Tibial nerve (tissue), 4 donors: Measurements from ENCODE around the gene LINGO4. TPM values are rescaled to one million over a fixed set of nuclear protein-coding genes. Genes with fewer than 3 reads are reported as not detected.

Experiments
- DNase-seq, 2 donors: peaks; one replicate each; pipeline ENCODE4 v3.0.0-alpha.2; 2019; ENCODE audit warnings: low spot score in 2 of 2
- H3K27ac ChIP-seq, 4 donors: fragments of 200-600 bp; sonication (generic) in 3 of 4; one replicate each; pipeline ENCODE4 v1.5.1; 2017 to 2019; ENCODE audit warnings: mild to moderate bottlenecking in 1 of 4
- H3K27me3 ChIP-seq, 2 donors: fragments of 200-600 bp; sonication (generic) in 1 of 2; one replicate each; pipeline versions ENCODE4 v1.5.1 to v1.6.0; 2017 to 2019
- H3K36me3 ChIP-seq, 3 donors: fragments of 200-600 bp; sonication (generic); one replicate each; pipeline ENCODE4 v1.5.1; 2018 to 2019
- H3K4me1 ChIP-seq, 4 donors: fragments of 200-600 bp; sonication (generic) in 3 of 4; one replicate each; pipeline ENCODE4 v1.5.1; 2017 to 2019
- H3K4me3 ChIP-seq, 4 donors: fragments of 200-600 bp; sonication (generic) in 3 of 4; one replicate each; pipeline ENCODE4 v1.5.1; 2017 to 2019; ENCODE audit warnings: mild to moderate bottlenecking in 1 of 4, moderate library complexity in 1 of 4
- H3K9me3 ChIP-seq, 4 donors: fragments of 200-600 bp; sonication (generic) in 3 of 4; one replicate each; pipeline ENCODE4 v1.5.1; 2017 to 2019
- CTCF ChIP-seq, 5 experiments: fragments of 200-600 bp in 3 of 5; fragments of 450-650 bp in 2 of 5; sonication (generic) in 3 of 5; IDR thresholded peaks; one replicate each; pipeline ENCODE4 v1.5.1; 2016 to 2019; ENCODE audit warnings: antibody characterized with exemption in 5 of 5, mild to moderate bottlenecking in 3 of 5, moderate library complexity in 2 of 5
- EP300 ChIP-seq, 2 donors: sonication (generic); formaldehyde crosslinking; IDR thresholded peaks; one replicate each; pipeline ENCODE4 v1.6.1; 2017; ENCODE audit warnings: antibody characterized with exemption in 2 of 2, mild to moderate bottlenecking in 1 of 2
- POLR2A ChIP-seq, 2 donors: fragments of 450-650 bp; IDR thresholded peaks; one replicate each; pipeline ENCODE4 v1.6.1; 2017; ENCODE audit warnings: antibody characterized with exemption in 2 of 2, mild to moderate bottlenecking in 2 of 2, moderate library complexity in 2 of 2
- WGBS, 2 donors: methylation state at CpG; one replicate each; pipeline ENCODE4 v1.1.5; 2018; 5-methylcytosine and 5-hydroxymethylcytosine counted together
- total RNA-seq, 4 donors: library from RNA; depleted of rRNA; stranded (reverse); fragments of >200 nt; gene quantifications; one replicate each; pipeline ENCODE4 v1.1.0, GENCODE V29; 2016

The LINGO4 gene
- total RNA-seq, 4 donors from 2014 or later = not detected

- TF ChIP-seq EP300 (IDR thresholded peaks at IDR 0.05) = no peak
- no peak for TF ChIP-seq CTCF (IDR thresholded peaks at IDR 0.05)
- TF ChIP-seq POLR2A (IDR thresholded peaks at IDR 0.05) = no peak
- DNase-seq = no peak
- Histone ChIP-seq H3K27me3 (no peaks in the 10 kb centered on the region), H3K4me1 (peaks cover 0 to 18% (median 0%) of the 10 kb centered on the region in 4 donors), H3K9me3 (no peaks in the 10 kb centered on the region), H3K36me3 (no peaks in the 10 kb centered on the region), H3K4me3 (no peak overlapping the region), H3K27ac (no peak overlapping the region)
- 38 to 54% methylated on average over 4 of the region's 4 CpGs for WGBS, 2 donors
Measured at GRCh38 chr1:151829352-151830046, 24.3 kb upstream of the LINGO4 start.

GRCh38 chr1:151828921-151829320 is 23.7 kb upstream of the LINGO4 start:
- DNase-seq = no peak
- 3 to 8% methylated on average over 11 to 12 of the region's 12 CpGs for WGBS, 2 donors
- Histone ChIP-seq H3K4me3 (no peak overlapping the region), H3K9me3 (no peaks in the 10 kb centered on the region), H3K27me3 (no peaks in the 10 kb centered on the region), H3K4me1 (peaks cover 0 to 18% (median 0%) of the 10 kb centered on the region in 4 donors), H3K27ac (no peak overlapping the region), H3K36me3 (no peaks in the 10 kb centered on the region)
- no peak for TF ChIP-seq EP300 (IDR thresholded peaks at IDR 0.05)
- TF ChIP-seq POLR2A (IDR thresholded peaks at IDR 0.05) = no peak
- no peak for TF ChIP-seq CTCF (IDR thresholded peaks at IDR 0.05)

- H3K27ac ChIP-seq = no peak overlapping the region
- H3K27me3 ChIP-seq = no peaks in the 10 kb centered on the region
- 43 to 49% methylated on average over 9 of the region's 9 CpGs for WGBS, 2 donors
- no peaks in the 10 kb centered on the region for H3K36me3 ChIP-seq
- TF ChIP-seq CTCF (IDR thresholded peaks at IDR 0.05) (no peak), POLR2A (IDR thresholded peaks at IDR 0.05) (no peak), EP300 (IDR thresholded peaks at IDR 0.05) (no peak)
- no peaks in the 10 kb centered on the region for H3K9me3 ChIP-seq
- peaks cover 0 to 18% (median 0%) of the 10 kb centered on the region in 4 donors for H3K4me1 ChIP-seq
- H3K4me3 ChIP-seq = no peak overlapping the region
- no peak for DNase-seq
Measured at GRCh38 chr1:151827853-151828252, 22.6 kb upstream of the LINGO4 start.

- H3K36me3 ChIP-seq = no peaks in the 10 kb centered on the region
- no peak overlapping the region for H3K27ac ChIP-seq
- no peak for DNase-seq
- H3K27me3 ChIP-seq = peaks cover 0 to 4% of the 10 kb centered on the region in 2 donors
- no peak overlapping the region for H3K4me3 ChIP-seq
- H3K9me3 ChIP-seq = no peaks in the 10 kb centered on the region
- peaks cover 0 to 18% (median 0%) of the 10 kb centered on the region in 4 donors for H3K4me1 ChIP-seq
- TF ChIP-seq CTCF (IDR thresholded peaks at IDR 0.05) (no peak), EP300 (IDR thresholded peaks at IDR 0.05) (no peak), POLR2A (IDR thresholded peaks at IDR 0.05) (no peak)
- WGBS, 2 donors = 63 to 64% methylated on average over 11 to 21 of the region's 21 CpGs
Measured at GRCh38 chr1:151825751-151826660, 20.8 kb upstream of the LINGO4 start.

- Histone ChIP-seq H3K36me3 (no peaks in the 10 kb centered on the region), H3K27me3 (peaks cover 0 to 4% of the 10 kb centered on the region in 2 donors), H3K4me3 (no peak overlapping the region), H3K27ac (no peak overlapping the region), H3K9me3 (no peaks in the 10 kb centered on the region), H3K4me1 (peaks cover 0 to 18% (median 0%) of the 10 kb centered on the region in 4 donors)
- DNase-seq = no peak
- TF ChIP-seq CTCF (IDR thresholded peaks at IDR 0.05) (no peak), EP300 (IDR thresholded peaks at IDR 0.05) (no peak), POLR2A (IDR thresholded peaks at IDR 0.05) (no peak)
- WGBS, 2 donors = 39 to 57% methylated on average over 7 to 9 of the region's 9 CpGs
Measured at GRCh38 chr1:151825204-151825603, 20.0 kb upstream of the LINGO4 start.
